GM10847 (cell line): ENCODE results near the gene ARHGEF11.

Experiments
- POLR2A ChIP-seq: IDR thresholded peaks from 2 replicates; pipeline ENCODE4 v1.6.1; 2011; ENCODE audit not compliant: insufficient read length; ENCODE audit errors: extremely low read depth

ARHGEF11 gene

GRCh38 chr1:156905651-156906050, 139.9 kb downstream of the ARHGEF11 start:
- TF ChIP-seq POLR2A, result no peak

GRCh38 chr1:156905176-156905575, 140.4 kb downstream of the ARHGEF11 start:
- TF ChIP-seq POLR2A, result no peak

DNA sequence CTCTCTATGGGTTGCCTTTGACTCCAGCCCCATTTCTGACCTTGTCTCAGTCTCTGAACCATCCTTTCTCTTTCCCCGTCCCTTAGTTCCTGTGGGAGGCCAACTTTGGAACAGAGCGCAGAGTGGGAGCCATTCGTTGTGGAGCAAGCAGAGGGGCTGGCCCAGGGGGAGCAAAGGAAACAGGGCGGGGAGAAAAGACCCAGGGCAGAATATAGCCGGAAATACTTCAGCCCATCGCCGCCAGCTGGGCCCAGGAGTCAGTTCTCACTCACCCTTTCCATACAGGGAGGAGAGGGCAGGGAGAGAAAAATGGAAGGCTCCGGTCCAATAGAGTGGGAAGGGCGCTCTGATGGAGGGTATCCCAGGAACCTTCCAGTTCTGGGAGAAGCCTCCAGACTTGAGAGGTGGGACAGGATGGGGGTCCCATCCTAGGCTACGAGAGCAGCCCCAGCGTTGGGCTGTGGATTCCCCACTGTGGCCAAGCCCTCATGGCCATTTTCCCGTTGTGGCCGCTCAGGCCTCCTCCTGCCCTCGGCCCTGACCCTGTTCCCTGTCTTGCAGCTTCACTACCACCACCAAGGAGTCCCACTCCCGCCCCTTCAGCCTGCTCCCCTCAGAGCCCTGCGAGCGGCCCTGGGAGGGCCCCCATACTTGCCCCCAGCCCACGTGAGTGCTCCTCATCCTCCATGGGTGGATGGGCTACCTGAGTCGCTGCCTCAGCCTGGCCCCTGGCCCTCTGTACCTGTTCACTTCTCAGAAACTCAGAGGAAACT, 141.2 kb downstream of the ARHGEF11 start:
- no peak for TF ChIP-seq POLR2A

DNA sequence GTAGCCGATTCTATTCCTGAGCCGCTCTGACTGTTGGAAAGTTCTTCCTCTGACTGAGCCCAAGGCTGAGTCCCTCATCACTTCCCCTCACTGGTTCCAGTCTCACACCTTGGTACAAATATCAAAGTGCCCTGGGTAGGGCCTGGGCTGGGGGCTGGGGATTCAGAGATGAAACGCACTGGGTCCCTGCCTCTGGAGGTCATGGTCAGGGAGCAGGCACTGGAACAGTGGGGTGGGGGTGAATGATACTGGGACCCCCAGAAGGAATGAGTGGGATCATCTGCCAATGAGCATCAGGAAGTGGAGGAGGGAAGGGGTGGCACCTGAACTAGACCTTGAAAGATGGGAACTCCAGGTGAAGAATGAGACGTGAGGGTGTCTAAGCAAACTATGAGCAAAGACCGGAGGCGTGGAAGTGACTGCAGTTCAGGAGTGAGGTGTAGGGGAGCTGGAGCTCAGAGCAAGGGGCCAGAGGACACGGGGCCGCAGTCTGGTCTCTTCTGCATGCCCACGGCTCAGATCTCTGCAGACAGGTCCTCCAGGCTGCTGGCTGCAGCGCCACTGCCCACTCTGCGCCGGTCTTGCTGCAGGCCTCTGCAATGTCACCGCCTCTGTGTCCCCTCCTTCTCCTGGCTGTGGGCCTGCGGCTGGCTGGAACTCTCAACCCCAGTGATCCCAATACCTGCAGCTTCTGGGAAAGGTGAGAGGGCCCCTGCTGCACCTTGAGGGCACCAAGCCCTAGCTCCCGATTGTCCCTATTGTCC, 142.0 kb downstream of the ARHGEF11 start:
- TF ChIP-seq POLR2A, result no peak

- TF ChIP-seq POLR2A, result no peak
These were observed 143.3 kb downstream of the ARHGEF11 start for GRCh38 chr1:156901966-156902915.

GRCh38 chr1:156901590-156901900, 144.0 kb downstream of the ARHGEF11 start:
- no peak for TF ChIP-seq POLR2A

- no peak for TF ChIP-seq POLR2A
These were observed 144.5 kb downstream of the ARHGEF11 start for GRCh38 chr1:156900896-156901589.

DNA sequence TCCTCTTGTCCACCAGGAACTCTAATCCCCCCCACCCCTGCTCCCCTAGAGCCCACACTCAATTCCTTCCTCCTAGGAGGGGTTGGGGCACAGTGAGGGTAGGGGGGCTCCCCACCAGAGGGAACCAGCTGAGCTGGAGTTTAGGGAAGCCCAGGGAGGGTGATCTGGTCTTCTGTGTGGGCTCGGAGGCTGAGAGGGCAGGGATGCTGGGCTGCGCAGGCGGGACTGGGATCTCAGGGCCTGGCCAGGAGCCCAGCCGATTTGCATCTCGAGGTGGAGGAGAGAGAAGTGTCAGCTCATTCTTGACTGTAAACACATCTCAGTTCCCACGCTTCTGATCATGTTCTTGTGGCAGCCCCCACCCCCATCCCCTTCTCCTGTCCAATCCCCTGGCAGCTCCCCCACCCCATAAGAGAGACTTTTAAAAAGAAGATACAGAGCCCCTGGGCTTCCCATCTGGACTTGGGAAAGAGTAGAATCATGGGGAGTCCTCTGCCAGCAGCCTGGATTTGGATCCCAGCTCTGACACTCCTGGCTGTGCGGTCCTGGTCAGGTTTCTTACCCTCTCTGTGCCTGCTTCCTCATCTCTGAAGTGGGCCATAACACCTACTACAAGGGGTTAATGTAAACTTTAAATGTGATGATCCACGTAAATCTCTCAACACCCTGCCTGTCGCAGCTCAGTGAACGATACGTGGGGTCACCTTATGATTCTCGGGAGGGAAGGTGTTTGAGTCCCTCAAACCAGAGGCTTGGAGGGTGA, 145.4 kb downstream of the ARHGEF11 start:
- TF ChIP-seq POLR2A, result no peak

DNA sequence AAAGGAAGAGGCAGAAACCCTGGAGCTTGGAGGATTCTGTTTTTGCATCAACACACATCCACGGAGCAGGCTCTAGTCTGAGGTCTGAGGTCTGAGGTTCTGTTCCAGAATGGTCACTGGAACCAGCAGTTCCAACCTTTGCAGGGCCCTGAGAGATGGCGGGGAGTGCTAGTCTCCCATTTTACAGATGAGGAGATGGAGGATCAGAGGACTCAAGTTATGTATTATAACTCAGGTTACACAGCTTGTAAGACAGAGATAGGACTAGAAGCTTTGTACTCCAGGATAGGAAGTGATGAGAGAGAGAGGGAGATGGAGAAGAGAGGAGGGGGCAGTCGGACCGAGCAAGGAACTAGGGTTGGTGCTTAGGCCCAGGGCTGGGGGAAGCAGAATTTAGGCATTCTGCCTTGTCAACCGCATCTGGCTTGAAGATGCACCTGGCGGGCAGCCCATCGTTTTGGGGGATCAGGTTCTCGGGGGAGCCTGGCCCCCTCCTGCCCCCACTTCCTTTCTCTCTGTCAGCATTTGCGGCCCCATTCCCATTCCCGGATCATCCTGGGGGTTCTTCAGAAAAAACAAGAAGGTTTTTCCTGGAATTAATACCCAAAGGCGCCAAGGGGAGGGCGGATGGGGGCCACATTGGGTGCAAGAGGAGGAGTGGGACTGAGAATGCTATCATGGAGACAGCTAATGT, 146.4 kb downstream of the ARHGEF11 start:
- TF ChIP-seq POLR2A, result no peak

DNA sequence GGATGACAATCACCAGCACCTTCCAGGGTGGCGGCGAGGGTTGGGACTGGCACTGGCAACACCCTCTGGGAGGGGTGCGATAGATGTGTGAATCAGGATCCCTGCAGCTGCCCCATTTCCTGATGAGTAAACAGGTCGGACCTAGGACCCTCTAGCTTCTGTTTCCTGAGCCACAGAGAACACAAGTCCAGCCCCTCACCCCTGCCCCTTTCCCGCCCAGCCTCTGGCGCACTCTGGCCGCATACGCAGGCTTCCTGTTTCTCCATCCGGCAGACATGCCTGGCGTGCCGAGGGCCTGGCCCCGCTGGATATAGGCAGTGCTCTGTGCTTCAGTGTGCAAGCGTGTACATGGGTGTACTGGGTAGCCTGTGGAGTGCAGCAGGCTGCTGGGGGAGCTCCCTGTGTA, 147.4 kb downstream of the ARHGEF11 start:
- TF ChIP-seq POLR2A, result no peak

GRCh38 chr1:156897078-156897825, 148.3 kb downstream of the ARHGEF11 start:
- TF ChIP-seq POLR2A, result no peak

DNA sequence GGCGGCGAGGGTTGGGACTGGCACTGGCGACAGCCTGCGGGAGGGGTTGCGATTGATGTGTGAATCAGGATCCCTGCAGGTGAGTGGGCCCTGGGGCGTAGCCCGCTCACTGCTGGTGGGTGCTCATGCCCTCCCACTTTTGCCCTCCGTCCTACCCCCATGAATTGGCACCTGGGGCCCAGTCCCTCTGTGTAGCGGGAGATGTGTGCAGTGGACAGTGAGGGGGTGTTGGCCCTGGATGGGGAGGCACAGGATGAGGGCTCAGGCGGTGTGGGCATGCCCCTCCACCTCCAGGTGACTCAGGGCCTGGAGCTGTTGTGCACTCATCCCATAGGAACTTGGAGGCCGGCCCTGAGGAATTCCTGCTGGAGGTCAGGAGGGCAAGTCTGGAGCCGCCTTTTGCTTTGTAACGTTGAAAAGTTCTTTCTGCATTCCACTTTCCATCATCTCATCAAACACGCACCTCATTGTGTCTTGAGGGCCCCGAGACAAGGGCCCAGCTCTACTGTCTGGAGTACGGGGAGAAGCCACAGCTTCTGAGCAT, 149.0 kb downstream of the ARHGEF11 start:
- no peak for TF ChIP-seq POLR2A

DNA sequence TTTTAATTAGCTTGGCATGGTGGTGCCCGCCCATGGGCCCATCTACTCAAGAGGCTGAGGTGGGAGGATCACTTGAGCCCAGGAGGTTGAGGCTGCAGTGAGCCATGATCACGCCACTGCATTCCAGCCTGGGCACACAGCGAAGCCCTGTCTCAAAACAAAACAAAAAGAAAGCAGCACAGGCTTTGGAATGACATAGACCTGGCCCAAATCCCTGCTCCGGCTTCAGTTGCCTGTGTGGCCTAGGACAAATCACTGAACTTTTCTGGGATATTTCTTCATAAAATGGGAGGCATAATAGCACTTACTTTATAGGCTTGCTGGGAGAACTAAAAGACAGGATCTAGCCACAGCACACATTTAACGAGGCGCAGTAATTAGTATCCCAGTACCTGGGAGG, 149.6 kb downstream of the ARHGEF11 start:
- TF ChIP-seq POLR2A, result no peak
